Stimulated activated CD8-positive, alpha-beta memory T cell treated with anti-CD3 and anti-CD28 coated beads, Interleukin-12 subunit alpha, Interleukin-12 subunit beta, amount 100 ng/mL, for 24 hours (primary cell): ENCODE results near the gene GALNT5.
"Not testable (repeated sequence)": the region's sequence is repeated elsewhere in the genome, so short reads cannot be mapped to it uniquely, and the experiment has no call there.

ENCODE experiments used
- DNase-seq: peaks from one replicate; pipeline ENCODE4 v3.0.0-alpha.2; 2020; ENCODE audit errors: extremely low read depth

GALNT5 gene

DNA sequence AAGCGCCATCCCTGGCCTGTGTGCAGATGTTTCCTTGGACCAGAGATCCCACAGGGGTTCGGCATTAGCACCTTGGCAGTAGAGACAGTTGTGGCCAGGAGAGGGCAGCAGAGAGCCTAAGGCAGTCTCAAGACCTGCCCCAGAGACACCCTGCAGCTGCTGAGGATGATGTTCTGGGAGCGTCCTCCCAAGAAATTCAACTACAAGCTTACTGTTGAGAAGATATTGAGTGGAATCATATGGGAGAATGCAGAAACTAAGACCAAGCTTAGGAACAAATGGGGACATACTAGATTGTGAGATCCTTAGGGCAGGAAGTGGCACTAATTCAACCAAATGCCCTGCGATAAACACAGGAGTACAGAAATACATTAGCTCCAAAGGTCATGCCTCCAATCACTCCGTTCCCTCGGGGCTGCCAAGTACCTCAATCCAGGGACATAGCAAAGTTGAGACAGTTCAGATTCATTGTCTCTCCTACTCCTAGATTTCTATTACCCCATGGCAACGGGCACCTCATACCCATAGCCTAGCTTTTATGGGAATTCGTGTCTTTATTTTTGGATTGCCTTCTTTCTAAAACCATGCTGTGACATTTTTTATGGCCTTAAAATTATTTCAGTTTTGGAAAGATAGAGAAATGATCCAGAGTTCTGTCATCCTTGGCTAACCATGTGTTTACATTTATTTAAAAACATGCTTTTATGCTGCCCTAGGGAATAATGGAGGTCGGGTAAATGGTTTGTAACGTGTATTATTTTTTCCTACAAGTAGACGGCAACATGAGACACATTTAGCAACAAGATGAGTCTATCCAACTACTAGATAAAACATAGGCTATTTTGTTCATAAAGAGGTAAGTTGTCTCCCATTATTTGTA, 70.4 kb downstream of the GALNT5 start:
- peak; percentile 53 for DNase-seq

DNA sequence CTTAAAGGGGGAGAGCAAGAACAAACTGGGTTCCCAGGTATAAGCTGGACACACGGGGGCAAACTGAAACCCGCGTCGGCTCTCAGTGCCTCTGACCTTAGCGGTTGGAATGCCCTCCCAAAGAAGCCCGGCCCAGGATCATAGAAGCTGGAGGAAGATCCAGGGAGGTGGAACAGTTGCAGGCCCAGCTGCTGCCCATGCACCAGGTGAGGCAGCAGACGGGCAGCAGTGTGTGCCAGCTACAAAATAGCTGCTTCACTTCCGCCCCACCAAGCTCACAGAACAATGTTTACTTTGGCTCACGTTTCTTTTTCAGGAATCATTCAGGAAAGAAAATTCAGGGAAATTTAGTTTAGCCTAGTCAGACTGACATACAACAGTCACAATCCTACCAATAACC, 72.0 kb downstream of the GALNT5 start:
- DNase-seq = no peak

DNA sequence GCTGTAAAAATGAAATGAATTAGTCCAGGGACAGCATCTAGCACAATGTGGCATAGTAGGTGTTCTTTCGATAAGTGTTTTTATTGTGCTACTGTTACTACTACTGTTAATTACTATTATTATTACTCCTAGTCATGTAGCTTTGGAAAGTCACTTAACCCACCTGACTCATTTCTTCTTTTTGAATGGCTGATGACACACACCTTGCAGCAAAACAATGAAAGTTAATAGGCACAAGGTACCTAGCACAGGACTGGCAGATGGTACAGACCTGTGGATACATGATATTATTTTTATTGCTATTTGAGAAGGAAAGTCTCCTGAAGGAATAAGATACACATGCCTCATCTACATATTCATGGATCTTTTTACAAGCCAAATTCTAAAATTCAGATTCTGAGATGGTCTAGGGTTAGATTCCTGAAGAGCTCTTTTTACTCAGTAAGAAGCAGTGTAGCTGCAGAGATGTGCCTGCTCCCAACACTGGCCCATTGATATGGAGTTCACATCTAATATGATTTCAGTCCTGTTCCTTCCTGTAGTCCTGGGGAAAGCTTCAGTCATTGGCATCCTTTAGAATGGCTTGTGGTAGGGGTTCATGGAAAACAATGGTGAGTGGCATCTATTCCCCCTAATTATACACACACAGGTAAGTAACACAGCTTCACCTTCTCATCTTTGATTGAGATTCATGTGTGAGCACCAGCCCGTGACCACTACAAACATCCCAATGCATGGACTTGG, 76.0 kb downstream of the GALNT5 start:
- DNase-seq = no peak

DNA sequence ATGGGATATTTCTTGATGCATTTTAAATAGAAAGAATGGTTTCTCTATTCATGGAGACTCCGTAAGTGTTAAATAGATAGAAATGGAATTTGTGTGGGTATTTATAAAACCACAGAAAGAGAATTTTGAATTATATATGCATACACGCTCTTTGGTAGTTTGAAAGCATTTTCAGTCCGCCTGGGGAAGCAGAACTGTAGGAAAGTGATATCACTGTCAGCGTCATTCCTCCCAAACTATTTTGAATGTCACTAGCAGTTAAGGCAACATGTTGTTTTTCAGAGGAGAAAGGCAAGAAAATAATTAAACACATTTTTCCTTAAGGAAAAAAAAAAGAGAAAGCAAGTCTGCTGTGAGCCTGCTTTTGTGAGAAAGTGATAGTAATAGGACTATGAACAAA, 76.8 kb downstream of the GALNT5 start:
- no peak for DNase-seq

DNA sequence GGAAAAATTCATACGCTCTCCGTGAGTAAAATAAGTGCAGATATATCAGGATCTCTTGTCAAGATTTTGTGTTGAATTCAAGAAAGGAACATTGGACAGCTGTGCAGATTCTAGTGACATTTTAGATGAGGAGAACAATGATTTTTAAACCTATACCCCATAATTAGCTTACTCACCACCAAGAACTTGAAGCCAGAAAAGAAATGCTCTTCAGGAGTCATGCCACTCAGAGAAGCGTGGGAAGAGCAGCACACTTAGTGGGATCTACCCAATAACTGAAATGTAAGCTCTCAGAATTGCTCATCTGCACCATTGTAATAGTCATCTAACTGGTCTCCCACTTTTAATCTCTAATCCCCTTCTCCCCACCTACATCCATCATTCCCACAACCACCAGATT, 77.3 kb downstream of the GALNT5 start:
- DNase-seq = no peak

DNA sequence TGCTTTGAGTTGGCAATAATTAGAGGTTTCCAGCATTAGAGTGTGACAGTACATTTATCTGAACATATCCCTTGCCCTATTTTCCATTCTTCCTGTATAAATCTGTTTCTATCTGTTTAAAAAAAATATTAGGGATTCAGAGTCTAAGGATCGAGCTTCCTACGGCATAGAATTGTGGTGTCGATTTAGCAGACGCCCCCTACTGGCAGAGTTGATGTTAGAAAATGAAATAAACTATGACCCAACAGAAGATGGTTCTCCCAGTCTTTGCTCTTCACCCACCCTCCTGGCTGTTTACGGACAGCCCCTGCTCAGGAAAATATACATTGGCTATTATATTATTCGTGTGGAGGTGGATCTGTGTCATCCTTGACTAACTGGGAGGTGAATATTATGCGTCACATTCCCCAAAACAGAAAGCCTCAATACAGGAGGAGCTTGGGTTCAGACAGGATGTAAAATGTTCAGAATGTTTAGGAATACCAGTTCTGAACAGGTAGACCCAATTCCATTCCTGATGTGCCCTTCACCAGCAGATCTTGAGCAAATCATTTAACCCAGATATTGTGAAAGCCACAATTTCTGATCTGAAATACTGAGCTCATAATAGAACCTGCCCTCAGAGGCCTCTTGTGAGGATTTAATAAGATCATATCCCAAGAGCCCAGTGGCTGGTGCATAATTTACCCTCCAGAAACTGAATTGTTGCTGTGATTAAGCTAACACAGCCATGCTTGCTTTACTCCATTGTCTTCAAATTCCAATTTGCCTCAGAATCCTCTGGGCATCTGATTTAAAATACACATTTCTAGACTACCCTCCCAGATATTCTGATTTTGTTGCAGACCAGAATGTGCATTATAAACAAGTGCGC, 78.9 kb downstream of the GALNT5 start:
- DNase-seq = peak; percentile 9

DNA sequence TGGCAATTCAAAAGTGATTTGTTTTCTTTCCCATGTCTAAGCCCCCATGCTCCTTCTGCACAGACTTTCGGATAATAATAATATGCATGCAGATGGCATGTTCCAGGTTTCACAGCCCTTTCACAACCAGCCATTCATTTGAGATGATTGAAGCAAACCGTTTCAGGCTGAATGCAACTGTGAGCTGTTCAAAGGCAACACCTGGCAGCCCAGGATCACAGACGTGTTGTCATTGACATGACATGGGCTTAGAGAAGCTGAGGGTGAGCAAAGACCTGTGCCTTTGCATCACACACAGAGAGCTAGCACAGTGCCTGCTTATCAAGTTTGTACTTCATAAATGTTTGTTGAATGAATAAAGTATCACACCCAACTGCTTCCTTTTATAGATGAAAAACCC, 80.5 kb downstream of the GALNT5 start:
- DNase-seq = no peak

DNA sequence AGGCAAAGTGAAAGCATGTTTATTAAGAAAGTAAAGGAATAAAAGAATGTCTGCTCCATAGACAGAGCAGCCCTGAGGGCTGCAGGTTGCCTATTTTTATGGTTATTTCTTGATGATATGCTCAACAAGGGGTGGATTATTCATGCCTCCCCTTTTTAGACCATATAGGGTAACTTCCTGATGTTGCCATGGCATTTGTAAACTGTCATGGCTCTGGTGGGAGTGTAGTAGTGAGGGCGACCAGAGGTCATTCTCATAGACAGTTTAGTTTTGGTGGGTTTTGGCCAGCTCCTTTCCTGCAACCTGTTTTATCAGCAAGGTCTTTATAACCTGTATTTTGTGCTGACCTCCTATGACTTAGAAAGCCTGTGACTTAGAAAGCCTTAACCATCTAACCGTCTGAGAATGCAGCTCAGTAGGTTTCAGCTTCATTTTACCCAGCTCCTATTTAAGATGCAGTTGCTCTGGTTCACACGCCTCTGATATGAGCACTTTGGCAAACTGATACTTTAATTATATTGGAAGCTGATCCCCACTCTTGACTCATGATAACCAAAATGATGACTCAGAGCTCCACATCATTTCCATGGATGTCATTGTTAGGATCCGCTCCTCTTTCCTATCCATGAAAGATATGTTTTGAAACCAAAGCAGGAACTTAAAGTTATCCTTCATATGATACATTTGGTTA, 82.6 kb downstream of the GALNT5 start:
- DNase-seq = no peak

DNA sequence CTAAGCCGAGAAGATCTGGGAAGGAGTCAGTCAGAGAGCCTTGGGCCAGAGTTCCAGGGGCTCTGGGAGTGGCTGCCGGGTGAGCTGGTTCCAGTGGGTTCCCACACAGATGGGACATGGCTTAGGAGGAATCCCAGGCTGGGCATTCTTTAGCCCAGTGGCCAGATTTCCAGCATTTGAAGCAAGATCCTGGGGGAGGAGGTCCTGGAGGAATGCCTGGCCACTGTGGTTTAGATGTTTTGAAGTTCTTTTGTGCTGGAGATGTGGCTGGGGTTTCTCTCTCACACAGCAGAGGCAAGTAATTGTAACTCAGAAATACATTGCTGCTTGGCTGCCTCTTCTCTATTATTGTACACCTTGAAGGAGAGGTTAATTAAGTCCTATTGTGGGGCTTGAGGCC, 83.9 kb downstream of the GALNT5 start:
- DNase-seq = not testable (repeated sequence)

DNA sequence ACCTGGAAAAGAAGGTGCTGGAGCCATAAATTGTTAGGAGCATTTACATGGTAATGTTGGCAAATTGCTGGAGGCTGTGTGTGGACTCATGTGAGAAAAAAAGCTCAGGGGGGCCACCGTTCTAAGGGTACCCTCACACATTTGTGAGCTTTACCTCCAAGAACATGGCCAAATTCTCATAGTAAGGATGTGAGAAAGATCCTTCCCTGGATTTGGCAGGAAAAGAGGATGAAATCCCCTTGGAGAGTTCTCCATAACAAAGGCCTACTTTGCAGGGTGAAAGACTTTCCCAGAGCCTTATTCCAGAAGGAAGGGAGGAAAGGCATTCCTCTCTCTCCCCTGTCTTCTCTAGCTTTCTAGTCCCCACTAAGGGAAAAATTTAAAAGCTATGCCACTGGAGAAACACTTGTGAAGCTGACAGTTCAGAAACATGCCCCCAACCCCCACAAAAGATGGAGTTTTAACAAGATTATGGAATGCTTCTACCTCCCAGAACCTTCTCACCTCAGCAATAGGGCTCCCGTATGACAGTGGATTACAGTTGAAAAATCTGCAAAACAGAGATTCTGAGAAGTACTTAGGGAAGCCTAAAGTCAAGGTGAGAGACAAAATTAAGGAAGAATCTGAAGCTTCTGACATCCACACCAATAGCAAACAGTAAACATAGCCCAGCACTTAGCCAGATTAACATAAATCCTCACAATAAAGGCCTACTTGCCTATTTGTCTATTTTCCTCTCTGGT, 88.3 kb downstream of the GALNT5 start:
- DNase-seq = no peak

DNA sequence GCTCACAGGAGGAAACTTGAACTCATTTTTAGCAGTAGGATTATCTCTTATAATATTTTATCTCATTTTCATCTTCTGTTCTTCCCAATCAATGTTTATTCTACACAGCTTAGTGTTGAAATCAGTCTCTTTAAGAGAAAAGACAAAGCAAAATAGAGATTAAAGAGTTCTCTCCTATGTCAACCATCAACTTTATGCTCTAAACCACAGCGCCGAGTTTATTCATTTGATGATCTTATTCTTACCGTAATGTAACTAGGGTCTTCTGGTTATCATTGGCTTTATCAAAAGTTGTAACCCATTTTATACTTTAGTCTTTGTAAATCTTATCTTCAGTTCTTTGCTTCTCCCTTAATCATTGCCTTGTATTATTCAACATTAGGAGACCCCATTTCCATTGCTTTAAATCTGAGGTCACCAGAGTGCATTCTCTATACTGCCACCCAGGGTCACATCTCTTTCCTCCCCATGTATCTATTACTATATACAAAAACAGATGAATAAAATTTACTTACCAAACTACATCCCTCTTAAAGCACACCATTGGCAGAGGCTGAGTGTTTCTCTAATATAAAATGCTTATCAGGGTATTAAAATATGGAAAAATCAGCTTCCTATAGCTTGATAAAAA, 90.9 kb downstream of the GALNT5 start:
- DNase-seq = no peak

DNA sequence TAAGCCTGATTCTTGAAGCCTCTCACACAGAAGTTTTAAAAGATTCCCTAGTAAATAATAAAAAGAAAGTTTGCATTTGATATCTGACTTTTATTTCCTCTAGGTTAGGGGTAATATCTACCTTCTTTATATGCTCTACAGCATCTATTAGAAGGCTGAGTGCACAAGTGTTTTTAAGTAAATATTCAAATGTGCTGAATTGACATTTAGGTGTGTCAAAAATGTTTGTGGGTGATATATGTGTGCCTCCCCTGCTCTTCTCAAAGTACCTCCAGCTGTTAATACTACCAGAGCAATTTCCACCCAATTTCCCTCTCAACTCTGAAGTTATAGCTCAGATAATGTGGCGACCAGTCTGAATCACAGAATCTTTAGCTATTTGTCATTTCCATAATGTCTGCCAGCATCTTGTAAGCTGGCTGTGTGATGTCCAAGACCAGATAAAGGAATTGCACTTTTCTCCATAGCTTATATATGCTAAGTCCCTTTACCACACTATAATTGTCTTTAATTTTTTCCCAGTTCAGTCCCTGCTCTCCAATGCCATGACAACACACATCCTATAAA, 92.5 kb downstream of the GALNT5 start:
- no peak for DNase-seq

DNA sequence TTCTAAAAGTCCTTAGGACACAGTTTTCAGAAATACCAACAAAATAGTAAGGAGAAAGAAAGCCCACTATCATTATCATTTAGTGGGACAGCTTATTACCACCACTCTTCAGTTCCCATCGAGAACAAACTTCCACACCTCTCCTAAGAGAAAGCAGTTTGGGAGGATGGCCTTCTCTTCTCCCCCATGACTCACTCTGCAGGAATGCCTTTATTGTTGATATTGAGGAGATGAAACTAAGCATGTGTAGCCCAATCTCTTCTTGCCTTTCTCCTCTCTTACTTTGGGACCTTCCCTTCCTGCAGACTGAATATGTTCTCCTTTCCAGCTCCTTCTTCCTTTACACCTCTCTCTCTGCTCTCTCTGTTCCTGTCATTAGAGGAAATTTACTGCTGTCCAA, 98.1 kb downstream of the GALNT5 start:
- no peak for DNase-seq

DNA sequence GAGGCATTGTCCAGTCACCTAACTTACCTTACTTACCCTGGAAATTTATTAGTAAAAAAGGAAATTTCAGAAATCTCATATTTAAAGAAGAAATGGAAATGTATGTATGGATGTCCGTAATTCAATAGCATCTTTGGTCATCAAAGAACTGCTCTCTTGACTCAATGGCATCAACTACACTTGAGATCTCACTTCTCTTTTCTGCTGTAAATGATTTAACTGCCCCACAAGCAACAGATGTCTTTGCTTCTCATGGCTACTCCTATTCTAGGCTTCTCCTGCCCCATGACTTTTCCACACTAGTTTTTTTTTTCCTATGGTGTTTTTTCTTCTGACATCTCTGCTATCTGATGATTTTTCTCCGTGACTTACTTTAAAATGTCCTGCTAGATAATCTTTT, 102.1 kb downstream of the GALNT5 start:
- DNase-seq = no peak

DNA sequence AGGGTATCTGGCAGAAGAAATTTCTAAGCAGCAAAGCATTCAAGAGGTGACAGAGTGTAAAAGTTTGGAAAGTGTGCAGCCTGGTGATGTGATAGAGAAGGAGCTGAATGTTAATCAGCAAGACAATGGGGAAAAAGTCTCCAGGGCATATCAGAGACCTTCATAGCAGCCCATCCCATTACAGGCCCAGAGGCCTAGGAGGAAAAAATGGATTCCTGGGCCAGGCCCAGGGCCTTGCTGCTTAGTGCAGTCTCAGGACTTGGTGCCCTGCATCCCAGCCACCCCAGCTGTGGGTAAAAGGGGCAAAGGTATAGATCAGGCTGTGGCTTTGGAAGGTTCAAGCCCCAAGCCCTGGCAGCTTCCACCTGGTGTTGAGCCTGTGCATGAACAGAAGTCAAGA, 104.0 kb downstream of the GALNT5 start:
- DNase-seq = no peak

DNA sequence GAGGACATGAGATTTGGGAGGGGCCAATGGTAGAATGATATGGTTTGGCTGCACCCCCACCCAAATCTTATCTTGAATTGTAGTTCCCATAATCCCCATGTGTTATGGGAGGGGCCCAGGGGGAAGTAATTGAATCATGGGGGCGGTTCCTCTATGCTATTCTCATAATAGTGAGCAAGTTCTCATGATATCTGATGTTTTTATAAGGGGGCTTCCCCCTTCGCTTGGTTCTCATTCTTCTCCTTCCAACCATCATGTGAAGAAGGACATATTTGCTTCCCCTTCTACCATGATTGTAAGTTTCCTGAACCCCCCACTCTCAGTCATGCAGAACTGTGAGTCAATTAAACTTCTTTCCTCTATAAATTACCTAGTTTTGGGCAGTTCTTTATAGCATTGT, 105.1 kb downstream of the GALNT5 start:
- DNase-seq = no peak

DNA sequence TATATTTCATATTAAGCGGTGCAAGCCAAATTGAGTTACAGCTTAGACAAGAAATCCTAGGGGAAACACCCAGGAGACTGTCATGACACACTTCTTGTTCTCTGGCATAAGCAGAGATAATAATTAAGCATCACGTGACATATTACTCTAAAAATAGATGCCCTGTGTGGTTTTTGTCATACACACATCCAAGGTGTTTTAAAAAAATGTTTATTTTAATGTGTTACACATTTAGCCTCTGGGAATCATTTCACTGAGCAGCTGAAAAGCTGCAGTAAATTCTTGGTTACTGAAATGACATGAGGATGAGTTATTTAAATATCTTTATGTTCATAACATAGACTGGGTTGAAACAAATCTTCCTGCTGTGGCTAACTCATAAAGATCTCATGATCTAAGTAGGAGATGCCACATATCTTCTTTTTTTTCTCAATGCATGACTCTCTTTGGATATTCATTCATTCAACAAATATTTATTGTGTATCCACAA, 106.2 kb downstream of the GALNT5 start:
- DNase-seq = no peak
